Activated naive CD4-positive, alpha-beta T cell treated with anti-CD3 and anti-CD28 coated beads, Interleukin-2, amount 10 ng/mL, durations not matched to agents 7 days and 5 days (primary cell): ENCODE data around the gene CPN1.
"Not testable (repeated sequence)": the region's sequence is repeated elsewhere in the genome, so short reads cannot be mapped to it uniquely, and the experiment has no call there.

Experiments
- CTCF ChIA-PET: fragments of 350-600 bp; sonication (Branson Sonifier 250); formaldehyde crosslinking; loops from one replicate; lab custom pipeline; 2021; ENCODE audit warnings: antibody characterized with exemption; lab: Charles Lee
- DNase-seq: peaks from one replicate; pipeline ENCODE4 v3.0.0-alpha.2; 2020
- H3K27ac Mint-ChIP-seq: one replicate; pipeline ENCODE4 v1.8.0; 2021; ENCODE audit warnings: mild to moderate bottlenecking, moderate library complexity, mixed read lengths
- H3K27me3 Mint-ChIP-seq: one replicate; pipeline ENCODE4 v1.8.0; 2021; ENCODE audit warnings: mild to moderate bottlenecking, mixed read lengths
- H3K36me3 Mint-ChIP-seq: one replicate; pipeline ENCODE4 v1.8.0; 2021; ENCODE audit warnings: mixed read lengths
- H3K4me1 Mint-ChIP-seq: one replicate; pipeline ENCODE4 v1.8.0; 2021; ENCODE audit warnings: mixed read lengths
- H3K4me3 Mint-ChIP-seq: one replicate; pipeline ENCODE4 v1.8.0; 2021; ENCODE audit warnings: mild to moderate bottlenecking, moderate library complexity, mixed read lengths
- H3K9me3 Mint-ChIP-seq: one replicate; pipeline ENCODE4 v1.8.0; 2021; ENCODE audit warnings: mixed read lengths

Gene CPN1

GRCh38 chr10:100025576-100025975 is 56.1 kb downstream of the CPN1 start:
- no peak overlapping the region for H3K4me3 Mint-ChIP-seq
- H3K27me3 Mint-ChIP-seq, result peaks cover 6% of the 10 kb centered on the region
- no peak for DNase-seq
- CTCF ChIA-PET, result interaction anchor here (1.1 to 2.0 kb wide), 3 partner anchors 8 to 180 kb away, joined by 3 to 7 read pairs (median 3); no protein-coding TSS in a partner anchor
- H3K9me3 Mint-ChIP-seq, result peaks cover 6% of the 10 kb centered on the region
- peaks cover 2% of the 10 kb centered on the region for H3K4me1 Mint-ChIP-seq
- no peaks in the 10 kb centered on the region for H3K36me3 Mint-ChIP-seq
- H3K27ac Mint-ChIP-seq, result no peak overlapping the region

- Mint-ChIP-seq H3K27me3 (peaks cover 9% of the 10 kb centered on the region), H3K36me3 (no peaks in the 10 kb centered on the region), H3K4me1 (peaks cover 7% of the 10 kb centered on the region), H3K27ac (no peak overlapping the region), H3K4me3 (no peak overlapping the region), H3K9me3 (peaks cover 6% of the 10 kb centered on the region)
- DNase-seq, result no peak
- CTCF ChIA-PET, result interaction anchor here (1.2 to 2.0 kb wide), 3 partner anchors 21 to 179 kb away, joined by 3 to 7 read pairs (median 3); no protein-coding TSS in a partner anchor
Measured at GRCh38 chr10:100024748-100025147, 56.9 kb downstream of the CPN1 start.

GRCh38 chr10:100022403-100022802 is 59.3 kb downstream of the CPN1 start:
- DNase-seq, result no peak
- Mint-ChIP-seq H3K9me3 (no peaks in the 10 kb centered on the region), H3K27me3 (peaks cover 11% of the 10 kb centered on the region), H3K4me3 (no peak overlapping the region), H3K36me3 (no peaks in the 10 kb centered on the region), H3K4me1 (peaks cover 7% of the 10 kb centered on the region), H3K27ac (no peak overlapping the region)
- CTCF ChIA-PET, result interaction anchor here (0.6 to 1.3 kb wide), 4 partner anchors 13 to 177 kb away, joined by 3 to 4 read pairs (median 3); no protein-coding TSS in a partner anchor

GRCh38 chr10:100021322-100021721 is 60.3 kb downstream of the CPN1 start:
- no peak overlapping the region for H3K27ac Mint-ChIP-seq
- peaks cover 7% of the 10 kb centered on the region for H3K4me1 Mint-ChIP-seq
- no peaks in the 10 kb centered on the region for H3K9me3 Mint-ChIP-seq
- no peak overlapping the region for H3K4me3 Mint-ChIP-seq
- DNase-seq, result no peak
- no peaks in the 10 kb centered on the region for H3K36me3 Mint-ChIP-seq
- H3K27me3 Mint-ChIP-seq, result peaks cover 11% of the 10 kb centered on the region
- CTCF ChIA-PET, result interaction anchor here (1.1 to 1.7 kb wide), 2 partner anchors 12 to 176 kb away, joined by 4 to 7 read pairs; partner anchors contain the start of gene DNMBP

GRCh38 chr10:100020886-100021253 is 60.8 kb downstream of the CPN1 start:
- no peaks in the 10 kb centered on the region for H3K36me3 Mint-ChIP-seq
- H3K4me3 Mint-ChIP-seq, result no peak overlapping the region

GRCh38 chr10:100020142-100020885 is 61.4 kb downstream of the CPN1 start:
- CTCF ChIA-PET, result interaction anchor here (1.1 to 1.7 kb wide), 2 partner anchors 11 to 175 kb away, joined by 4 to 7 read pairs; partner anchors contain the start of gene DNMBP
- peaks cover 7% of the 10 kb centered on the region for H3K4me1 Mint-ChIP-seq
- H3K27me3 Mint-ChIP-seq, result peaks cover 4% of the 10 kb centered on the region
- no peak overlapping the region for H3K27ac Mint-ChIP-seq
- no peaks in the 10 kb centered on the region for H3K36me3 Mint-ChIP-seq
- no peaks in the 10 kb centered on the region for H3K9me3 Mint-ChIP-seq
- DNase-seq, result no peak
- no peak overlapping the region for H3K4me3 Mint-ChIP-seq

More at GRCh38 chr10:100020886-100021253, 60.8 kb downstream of the CPN1 start:
- Mint-ChIP-seq H3K27ac (no peak overlapping the region), H3K27me3 (peaks cover 10% of the 10 kb centered on the region), H3K9me3 (no peaks in the 10 kb centered on the region), H3K4me1 (peaks cover 7% of the 10 kb centered on the region)
- CTCF ChIA-PET, result interaction anchor here (1.1 to 1.7 kb wide), 2 partner anchors 11 to 175 kb away, joined by 4 to 7 read pairs; partner anchors contain the start of gene DNMBP
- no peak for DNase-seq

- Mint-ChIP-seq H3K4me3 (no peak overlapping the region), H3K4me1 (peaks cover 7% of the 10 kb centered on the region), H3K36me3 (no peaks in the 10 kb centered on the region), H3K9me3 (no peaks in the 10 kb centered on the region), H3K27ac (no peak overlapping the region), H3K27me3 (peaks cover 4% of the 10 kb centered on the region)
- CTCF ChIA-PET, result no interaction called here
- DNase-seq, result no peak
Measured at GRCh38 chr10:100019787-100020141, 61.9 kb downstream of the CPN1 start.

- Mint-ChIP-seq H3K27me3 (peaks cover 26% of the 10 kb centered on the region), H3K4me3 (no peak overlapping the region), H3K36me3 (no peaks in the 10 kb centered on the region), H3K27ac (no peak overlapping the region), H3K9me3 (no peaks in the 10 kb centered on the region), H3K4me1 (peaks cover 9% of the 10 kb centered on the region)
- CTCF ChIA-PET, result no interaction called here
- no peak for DNase-seq
Measured at GRCh38 chr10:100014071-100014762, 67.5 kb downstream of the CPN1 start.

GRCh38 chr10:100013621-100014020 is 68.0 kb downstream of the CPN1 start:
- Mint-ChIP-seq H3K27ac (no peak overlapping the region), H3K4me3 (no peak overlapping the region), H3K9me3 (no peaks in the 10 kb centered on the region), H3K27me3 (peaks cover 32% of the 10 kb centered on the region), H3K4me1 (peaks cover 14% of the 10 kb centered on the region), H3K36me3 (no peaks in the 10 kb centered on the region)
- CTCF ChIA-PET, result no interaction called here
- DNase-seq, result no peak

- not testable (repeated sequence) for H3K36me3 Mint-ChIP-seq, DNase-seq, H3K9me3 Mint-ChIP-seq, H3K27ac Mint-ChIP-seq, H3K4me3 Mint-ChIP-seq
- Mint-ChIP-seq H3K27me3 (peaks cover 39% of the 10 kb centered on the region), H3K4me1 (peaks cover 28% of the 10 kb centered on the region)
- CTCF ChIA-PET, result interaction anchor here (1.3 kb wide), 1 partner anchor 167 kb away, joined by 3 read pairs; no protein-coding TSS in a partner anchor
Measured at GRCh38 chr10:100011906-100012305, 69.8 kb downstream of the CPN1 start.

GRCh38 chr10:100009793-100010676 is 71.6 kb downstream of the CPN1 start, which contains the start of gene DNMBP:
Gene DNMBP, minus strand, starts transcription at chr10:100009947. Its CDS starts 37,823 bp downstream, at chr10:99972124.
- H3K4me1 Mint-ChIP-seq, result peaks cover 43% of the 10 kb centered on the region
- H3K27me3 Mint-ChIP-seq, result peaks cover 39% of the 10 kb centered on the region
- CTCF ChIA-PET, result interaction anchor here (0.7 to 4.4 kb wide), 15 partner anchors 8 to 164 kb away, joined by 3 to 25 read pairs (median 5); no protein-coding TSS in a partner anchor
- H3K36me3 Mint-ChIP-seq, result no peaks in the 10 kb centered on the region
- H3K27ac Mint-ChIP-seq, result no peak within 1 kb of the TSS
- H3K9me3 Mint-ChIP-seq, result no peaks in the 10 kb centered on the region
- peak; percentile 86 for DNase-seq
- peak within 1 kb of the TSS; percentile 86 for H3K4me3 Mint-ChIP-seq

- Mint-ChIP-seq H3K4me3 (peak overlapping the region; percentile 73), H3K9me3 (no peaks in the 10 kb centered on the region), H3K4me1 (peaks cover 44% of the 10 kb centered on the region), H3K27ac (no peak overlapping the region), H3K27me3 (peaks cover 39% of the 10 kb centered on the region), H3K36me3 (no peaks in the 10 kb centered on the region)
- DNase-seq, result no peak
- CTCF ChIA-PET, result interaction anchor here (0.7 to 4.4 kb wide), 14 partner anchors 9 to 164 kb away, joined by 3 to 25 read pairs (median 4); no protein-coding TSS in a partner anchor
Measured at GRCh38 chr10:100009283-100009792, 72.3 kb downstream of the CPN1 start.

GRCh38 chr10:100008708-100009282 is 72.9 kb downstream of the CPN1 start:
- CTCF ChIA-PET, result interaction anchor here (0.7 to 4.4 kb wide), 12 partner anchors 9 to 163 kb away, joined by 3 to 25 read pairs (median 4); no protein-coding TSS in a partner anchor
- DNase-seq, result no peak
- Mint-ChIP-seq H3K4me1 (peaks cover 44% of the 10 kb centered on the region), H3K36me3 (no peaks in the 10 kb centered on the region), H3K9me3 (no peaks in the 10 kb centered on the region), H3K4me3 (peak overlapping the region; percentile 73), H3K27me3 (peaks cover 34% of the 10 kb centered on the region), H3K27ac (no peak overlapping the region)
